NCI-H226 (cell line): Measurements from ENCODE around the gene THSD4.

Experiments
- DNase-seq: peaks from one replicate; pipeline ENCODE4 v3.0.0-alpha.2; 2015

The THSD4 gene

GRCh38 chr15:71566226-71566625, 451.0 kb downstream of the THSD4 start:
- peak; percentile 77 for DNase-seq

GRCh38 chr15:71567173-71567572, 451.9 kb downstream of the THSD4 start:
- no peak for DNase-seq

GRCh38 chr15:71568227-71568626, 453.0 kb downstream of the THSD4 start:
- DNase-seq, result no peak

- no peak for DNase-seq
Observed at GRCh38 chr15:71570736-71571135, 455.5 kb downstream of the THSD4 start.

GRCh38 chr15:71571641-71572040, 456.4 kb downstream of the THSD4 start:
- no peak for DNase-seq

- peak; percentile 79 for DNase-seq
Observed at GRCh38 chr15:71572452-71573053, 457.3 kb downstream of the THSD4 start.

GRCh38 chr15:71573599-71573998, 458.3 kb downstream of the THSD4 start:
- DNase-seq, result no peak

- DNase-seq, result no peak
Observed at GRCh38 chr15:71575474-71576045, 460.3 kb downstream of the THSD4 start.

GRCh38 chr15:71577071-71577470, 461.8 kb downstream of the THSD4 start:
- no peak for DNase-seq

- DNase-seq, result no peak
Observed at GRCh38 chr15:71581398-71581930, 466.2 kb downstream of the THSD4 start.

- DNase-seq, result no peak
Observed at GRCh38 chr15:71585159-71585558, 469.9 kb downstream of the THSD4 start.

- no peak for DNase-seq
Observed at GRCh38 chr15:71586463-71586862, 471.2 kb downstream of the THSD4 start.

GRCh38 chr15:71588746-71589145, 473.5 kb downstream of the THSD4 start:
- peak; percentile 75 for DNase-seq

- no peak for DNase-seq
Observed at GRCh38 chr15:71591057-71591456, 475.8 kb downstream of the THSD4 start.

GRCh38 chr15:71592203-71592602, 476.9 kb downstream of the THSD4 start:
- no peak for DNase-seq

GRCh38 chr15:71595846-71596553, 480.7 kb downstream of the THSD4 start:
- no peak for DNase-seq

GRCh38 chr15:71596672-71597071, 481.4 kb downstream of the THSD4 start:
- no peak for DNase-seq

GRCh38 chr15:71597126-71597525, 481.9 kb downstream of the THSD4 start:
- DNase-seq, result no peak

- no peak for DNase-seq
Observed at GRCh38 chr15:71597637-71598036, 482.4 kb downstream of the THSD4 start.

GRCh38 chr15:71598741-71599140, 483.5 kb downstream of the THSD4 start:
- no peak for DNase-seq

GRCh38 chr15:71599418-71600151, 484.3 kb downstream of the THSD4 start:
- DNase-seq, result no peak

- no peak for DNase-seq
Observed at GRCh38 chr15:71600237-71600636, 485.0 kb downstream of the THSD4 start.

- no peak for DNase-seq
Observed at GRCh38 chr15:71601038-71601834, 486.0 kb downstream of the THSD4 start.
